Liver (tissue), 9 donors: Measurements from ENCODE around the gene RUFY4. TPM values are rescaled to one million over a fixed set of nuclear protein-coding genes. Genes with fewer than 3 reads are reported as not detected.

ENCODE experiments used
- DNase-seq: peaks from one replicate; pipeline ENCODE4 v3.0.0-alpha.2; 2017; ENCODE audit warnings: low spot score
- H3K27ac ChIP-seq, 2 donors: one replicate each; pipeline ENCODE4 v1.7.0; 2013; ENCODE audit warnings: inconsistent platforms in 2 of 2, low read length in 2 of 2, control low read depth in 1 of 2, low read depth in 1 of 2, mild to moderate bottlenecking in 1 of 2
- H3K27me3 ChIP-seq, 4 donors: one replicate each; pipeline versions ENCODE4 v1.6.1 to v1.7.0; 2013; ENCODE audit warnings: low read length in 3 of 4, inconsistent platforms in 1 of 4, mild to moderate bottlenecking in 1 of 4, moderate library complexity in 1 of 4; ENCODE audit not compliant: control insufficient read depth in 4 of 4, insufficient read depth in 4 of 4
- H3K36me3 ChIP-seq, 4 donors: one replicate each; pipeline versions ENCODE4 v1.6.1 to v1.7.0; 2013; ENCODE audit warnings: low read length in 3 of 4, mild to moderate bottlenecking in 3 of 4, low read depth in 1 of 4, moderate library complexity in 1 of 4; ENCODE audit not compliant: control insufficient read depth in 4 of 4, insufficient read depth in 3 of 4
- H3K4me1 ChIP-seq, 4 donors: one replicate each; pipeline versions ENCODE4 v1.6.1 to v1.7.0; 2013; ENCODE audit warnings: low read length in 3 of 4, mild to moderate bottlenecking in 3 of 4, moderate library complexity in 1 of 4; ENCODE audit not compliant: control insufficient read depth in 4 of 4, insufficient read depth in 4 of 4
- H3K4me3 ChIP-seq, 3 donors: one replicate each; pipeline versions ENCODE4 v1.6.1 to v1.7.0; 2013; ENCODE audit warnings: low read length in 3 of 3, control low read depth in 1 of 3, low read depth in 1 of 3, mild to moderate bottlenecking in 1 of 3
- H3K9ac ChIP-seq, 2 donors: one replicate each; pipeline ENCODE4 v1.7.0; 2013; ENCODE audit warnings: low read length in 2 of 2, mild to moderate bottlenecking in 2 of 2, moderate library complexity in 2 of 2, control low read depth in 1 of 2, low read depth in 1 of 2
- H3K9me3 ChIP-seq, 4 donors: one replicate each; pipeline versions ENCODE4 v1.6.1 to v1.7.0; 2013; ENCODE audit warnings: low read length in 3 of 4; ENCODE audit not compliant: control insufficient read depth in 4 of 4
- EGR1 ChIP-seq, 2 donors: IDR thresholded peaks; 2 replicates each; pipeline ENCODE4 v1.6.1; 2016 to 2018; ENCODE audit warnings: antibody characterized with exemption in 2 of 2, low read depth in 2 of 2
- FOXA1 ChIP-seq: IDR thresholded peaks from 2 replicates; pipeline ENCODE4 v1.6.1; 2016; ENCODE audit warnings: antibody characterized with exemption
- HNF4G ChIP-seq: IDR thresholded peaks from 2 replicates; pipeline ENCODE4 v1.6.1; 2016; ENCODE audit warnings: antibody characterized with exemption
- JUND ChIP-seq, 2 donors: IDR thresholded peaks; 2 replicates each; pipeline ENCODE4 v1.6.1; 2016; ENCODE audit warnings: antibody characterized with exemption in 2 of 2
- NR2F2 ChIP-seq: IDR thresholded peaks from 2 replicates; pipeline ENCODE4 v1.6.1; 2016; ENCODE audit warnings: antibody characterized with exemption
- RAD21 ChIP-seq, 2 donors: IDR thresholded peaks; 2 replicates each; pipeline ENCODE4 v1.6.1; 2016; ENCODE audit warnings: antibody characterized with exemption in 2 of 2, mild to moderate bottlenecking in 2 of 2
- RXRA ChIP-seq, 2 donors: IDR thresholded peaks; 2 replicates each; pipeline ENCODE4 v1.6.1; 2017 to 2018; ENCODE audit warnings: antibody characterized with exemption in 2 of 2, mild to moderate bottlenecking in 1 of 2
- TAF1 ChIP-seq: conservative IDR thresholded peaks from 2 replicates; pipeline ENCODE4 v1.6.1; 2016; ENCODE audit warnings: antibody characterized with exemption, mild to moderate bottlenecking
- YY1 ChIP-seq: IDR thresholded peaks from 2 replicates; pipeline ENCODE4 v1.6.1; 2016; ENCODE audit warnings: antibody characterized with exemption, mild to moderate bottlenecking
- WGBS: extraction: QIAGEN DNeasy Blood & Tissue Kit; methylation state at CpG from one replicate; pipeline ENCODE4 v1.1.7; 2013; 5-methylcytosine and 5-hydroxymethylcytosine counted together
- polyA plus RNA-seq, 2 donors: library from polyadenylated mRNA; stranded (reverse) in 1 of 2; unstranded in 1 of 2; fragments of 200-250 nt in 1 of 2; fragments of >200 nt in 1 of 2; fragmentation: Nextera tagmentation in 1 of 2; extraction: Ambion mirVana in 1 of 2; gene quantifications; one replicate each; pipeline versions ENCODE4 v1.2.1 to v1.2.3, GENCODE V29; 2013 to 2015
- total RNA-seq, 2 donors: library from RNA; depleted of rRNA; stranded (reverse); fragments of >200 nt; gene quantifications; one replicate each; pipeline ENCODE4 v1.2.3, GENCODE V29; 2014
- TF ChIP-seq, protein P1 (sequence below): IDR thresholded peaks from 2 replicates; pipeline ENCODE4 v1.6.1; 2016; ENCODE audit warnings: antibody characterized with exemption, mild to moderate bottlenecking
- TF ChIP-seq, protein P2 (sequence below): fragments of 150-350 bp; IDR thresholded peaks from 2 replicates; pipeline ENCODE4 v1.5.1; 2017; ENCODE audit warnings: improper control_type of control experiment, low read depth, low read length; ENCODE audit not compliant: missing input control
- TF ChIP-seq, protein P3 (sequence below): IDR thresholded peaks from 2 replicates; pipeline ENCODE4 v1.6.1; 2016; ENCODE audit warnings: antibody characterized with exemption
- donor health status: healthy.
- donor health status: healthy.
- donor health status: healthy.
- donor health status: healthy.
- donor health status: healthy.

Gene RUFY4
- total and polyA plus RNA-seq, 4 donors = 0.05 to 0.08 (median 0.08) TPM; not detected in 1

DNA sequence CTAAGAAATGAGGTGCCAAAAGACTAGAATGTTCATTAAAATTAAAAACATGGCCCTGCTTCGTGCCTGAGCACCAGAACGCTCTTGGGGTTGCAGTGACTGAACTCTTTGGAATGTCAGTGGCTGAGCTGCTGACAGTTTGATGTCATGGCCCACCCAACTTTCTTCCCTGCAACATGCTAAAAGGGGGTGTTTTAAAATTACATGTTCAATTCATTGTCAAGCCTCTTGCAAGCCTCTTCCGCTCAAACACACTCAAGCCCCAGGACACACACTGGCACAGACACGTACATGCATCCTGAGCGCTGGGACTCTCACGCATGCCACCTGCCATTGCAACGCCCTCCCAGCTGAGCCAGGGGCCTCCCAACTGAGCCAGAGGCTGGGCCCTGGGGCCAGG, 12.6 kb downstream of the RUFY4 start (continued):
- TF ChIP-seq, protein P1, sequence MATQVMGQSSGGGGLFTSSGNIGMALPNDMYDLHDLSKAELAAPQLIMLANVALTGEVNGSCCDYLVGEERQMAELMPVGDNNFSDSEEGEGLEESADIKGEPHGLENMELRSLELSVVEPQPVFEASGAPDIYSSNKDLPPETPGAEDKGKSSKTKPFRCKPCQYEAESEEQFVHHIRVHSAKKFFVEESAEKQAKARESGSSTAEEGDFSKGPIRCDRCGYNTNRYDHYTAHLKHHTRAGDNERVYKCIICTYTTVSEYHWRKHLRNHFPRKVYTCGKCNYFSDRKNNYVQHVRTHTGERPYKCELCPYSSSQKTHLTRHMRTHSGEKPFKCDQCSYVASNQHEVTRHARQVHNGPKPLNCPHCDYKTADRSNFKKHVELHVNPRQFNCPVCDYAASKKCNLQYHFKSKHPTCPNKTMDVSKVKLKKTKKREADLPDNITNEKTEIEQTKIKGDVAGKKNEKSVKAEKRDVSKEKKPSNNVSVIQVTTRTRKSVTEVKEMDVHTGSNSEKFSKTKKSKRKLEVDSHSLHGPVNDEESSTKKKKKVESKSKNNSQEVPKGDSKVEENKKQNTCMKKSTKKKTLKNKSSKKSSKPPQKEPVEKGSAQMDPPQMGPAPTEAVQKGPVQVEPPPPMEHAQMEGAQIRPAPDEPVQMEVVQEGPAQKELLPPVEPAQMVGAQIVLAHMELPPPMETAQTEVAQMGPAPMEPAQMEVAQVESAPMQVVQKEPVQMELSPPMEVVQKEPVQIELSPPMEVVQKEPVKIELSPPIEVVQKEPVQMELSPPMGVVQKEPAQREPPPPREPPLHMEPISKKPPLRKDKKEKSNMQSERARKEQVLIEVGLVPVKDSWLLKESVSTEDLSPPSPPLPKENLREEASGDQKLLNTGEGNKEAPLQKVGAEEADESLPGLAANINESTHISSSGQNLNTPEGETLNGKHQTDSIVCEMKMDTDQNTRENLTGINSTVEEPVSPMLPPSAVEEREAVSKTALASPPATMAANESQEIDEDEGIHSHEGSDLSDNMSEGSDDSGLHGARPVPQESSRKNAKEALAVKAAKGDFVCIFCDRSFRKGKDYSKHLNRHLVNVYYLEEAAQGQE = no peak
- no peak for TF ChIP-seq NR2F2
- no peak for TF ChIP-seq HNF4G
- no peak for TF ChIP-seq EGR1 (IDR thresholded peaks at IDR 0.05; ENCODE audit: low read depth in 2 of 2)

DNA sequence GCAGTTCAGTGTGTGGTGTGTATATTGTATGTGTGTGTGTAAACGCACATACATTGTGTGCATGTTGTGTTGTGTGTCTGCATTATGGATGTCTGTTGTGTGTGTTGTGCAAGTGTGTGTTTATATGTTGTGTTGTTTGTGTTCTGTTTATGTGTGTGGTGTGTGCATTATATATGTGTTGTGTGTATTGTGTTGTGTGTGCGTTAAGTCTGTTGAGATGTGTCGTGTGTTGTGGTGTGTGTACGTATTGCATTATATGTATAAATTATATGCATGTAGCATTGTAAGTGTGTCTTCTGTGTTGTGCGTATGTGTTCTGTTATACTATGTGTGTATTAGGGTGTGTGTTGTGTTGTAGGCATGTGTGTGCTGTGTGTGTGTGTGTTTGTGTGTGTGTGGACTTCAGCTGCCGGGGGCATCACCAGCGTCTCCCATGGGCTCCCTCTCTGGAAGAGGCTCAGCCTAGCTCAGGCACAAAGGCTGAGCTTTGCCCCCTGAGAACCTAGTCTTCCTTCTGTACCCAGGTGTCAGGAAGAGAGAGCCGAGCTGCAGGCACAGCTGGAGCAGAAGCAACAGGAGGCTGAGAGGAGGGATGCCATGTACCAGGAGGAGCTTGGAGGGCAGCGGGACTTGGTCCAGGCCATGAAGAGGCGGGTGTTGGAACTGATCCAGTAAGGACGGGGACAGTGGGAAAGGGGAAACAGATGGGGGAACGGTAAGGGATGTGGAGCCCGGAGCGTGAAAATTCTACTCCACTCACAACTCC, 13.7 kb downstream of the RUFY4 start:
- H3K27ac ChIP-seq = no peak overlapping the region
- H3K4me3 ChIP-seq = no peak overlapping the region
- H3K36me3 ChIP-seq = no peaks in the 10 kb centered on the region
- no peak for DNase-seq
- H3K4me1 ChIP-seq = no peaks in the 10 kb centered on the region
- H3K27me3 ChIP-seq = no peaks in the 10 kb centered on the region
- peaks cover 0 to 8% (median 5%) of the 10 kb centered on the region in 4 donors for H3K9me3 ChIP-seq
- TF ChIP-seq HNF4G = no peak
- TF ChIP-seq, protein P2, sequence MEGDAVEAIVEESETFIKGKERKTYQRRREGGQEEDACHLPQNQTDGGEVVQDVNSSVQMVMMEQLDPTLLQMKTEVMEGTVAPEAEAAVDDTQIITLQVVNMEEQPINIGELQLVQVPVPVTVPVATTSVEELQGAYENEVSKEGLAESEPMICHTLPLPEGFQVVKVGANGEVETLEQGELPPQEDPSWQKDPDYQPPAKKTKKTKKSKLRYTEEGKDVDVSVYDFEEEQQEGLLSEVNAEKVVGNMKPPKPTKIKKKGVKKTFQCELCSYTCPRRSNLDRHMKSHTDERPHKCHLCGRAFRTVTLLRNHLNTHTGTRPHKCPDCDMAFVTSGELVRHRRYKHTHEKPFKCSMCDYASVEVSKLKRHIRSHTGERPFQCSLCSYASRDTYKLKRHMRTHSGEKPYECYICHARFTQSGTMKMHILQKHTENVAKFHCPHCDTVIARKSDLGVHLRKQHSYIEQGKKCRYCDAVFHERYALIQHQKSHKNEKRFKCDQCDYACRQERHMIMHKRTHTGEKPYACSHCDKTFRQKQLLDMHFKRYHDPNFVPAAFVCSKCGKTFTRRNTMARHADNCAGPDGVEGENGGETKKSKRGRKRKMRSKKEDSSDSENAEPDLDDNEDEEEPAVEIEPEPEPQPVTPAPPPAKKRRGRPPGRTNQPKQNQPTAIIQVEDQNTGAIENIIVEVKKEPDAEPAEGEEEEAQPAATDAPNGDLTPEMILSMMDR = no peak
- no peak for TF ChIP-seq YY1
- TF ChIP-seq TAF1 = no peak
- no peak for TF ChIP-seq JUND (IDR thresholded peaks at IDR 0.05)
- no peak for TF ChIP-seq RAD21 (IDR thresholded peaks at IDR 0.05)
- 77% methylated on average over 14 of the region's 14 CpGs for WGBS
- H3K9ac ChIP-seq = no peak overlapping the region

DNA sequence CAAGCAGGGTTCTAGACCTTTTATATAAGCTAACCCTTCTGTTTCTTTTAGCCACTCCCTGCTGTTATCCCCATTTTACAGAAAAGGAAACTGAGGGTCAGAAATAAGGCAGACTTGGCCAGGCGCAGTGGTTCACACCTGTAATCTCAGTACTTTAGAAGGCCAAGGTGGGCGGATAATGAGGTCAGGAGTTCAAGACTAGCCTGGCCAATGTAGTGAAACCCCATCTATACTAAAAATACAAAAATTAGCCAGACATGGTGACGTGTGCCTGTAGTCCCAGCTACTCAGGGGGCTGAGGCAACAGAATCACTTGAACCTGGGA, 14.3 kb downstream of the RUFY4 start:
- whole genome bisulfite sequencing = 90% methylated on average over 3 of the region's 3 CpGs
- H3K27ac ChIP-seq = no peak overlapping the region
- H3K4me1 ChIP-seq = no peaks in the 10 kb centered on the region
- no peak for TF ChIP-seq NR2F2
- no peak for TF ChIP-seq FOXA1
- no peak for TF ChIP-seq RXRA (IDR thresholded peaks at IDR 0.05)
- no peak for TF ChIP-seq RAD21 (IDR thresholded peaks at IDR 0.05)
- TF ChIP-seq, protein P3, sequence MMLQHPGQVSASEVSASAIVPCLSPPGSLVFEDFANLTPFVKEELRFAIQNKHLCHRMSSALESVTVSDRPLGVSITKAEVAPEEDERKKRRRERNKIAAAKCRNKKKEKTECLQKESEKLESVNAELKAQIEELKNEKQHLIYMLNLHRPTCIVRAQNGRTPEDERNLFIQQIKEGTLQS = no peak
- H3K9me3 ChIP-seq = peaks cover 0 to 8% (median 5%) of the 10 kb centered on the region in 4 donors
- no peak overlapping the region for H3K9ac ChIP-seq
- no peaks in the 10 kb centered on the region for H3K36me3 ChIP-seq
- DNase-seq = no peak
- H3K27me3 ChIP-seq = no peaks in the 10 kb centered on the region
- no peak overlapping the region for H3K4me3 ChIP-seq
